ENCODE measurements around the gene CYB5D1.

CYB5D1 gene

DNA sequence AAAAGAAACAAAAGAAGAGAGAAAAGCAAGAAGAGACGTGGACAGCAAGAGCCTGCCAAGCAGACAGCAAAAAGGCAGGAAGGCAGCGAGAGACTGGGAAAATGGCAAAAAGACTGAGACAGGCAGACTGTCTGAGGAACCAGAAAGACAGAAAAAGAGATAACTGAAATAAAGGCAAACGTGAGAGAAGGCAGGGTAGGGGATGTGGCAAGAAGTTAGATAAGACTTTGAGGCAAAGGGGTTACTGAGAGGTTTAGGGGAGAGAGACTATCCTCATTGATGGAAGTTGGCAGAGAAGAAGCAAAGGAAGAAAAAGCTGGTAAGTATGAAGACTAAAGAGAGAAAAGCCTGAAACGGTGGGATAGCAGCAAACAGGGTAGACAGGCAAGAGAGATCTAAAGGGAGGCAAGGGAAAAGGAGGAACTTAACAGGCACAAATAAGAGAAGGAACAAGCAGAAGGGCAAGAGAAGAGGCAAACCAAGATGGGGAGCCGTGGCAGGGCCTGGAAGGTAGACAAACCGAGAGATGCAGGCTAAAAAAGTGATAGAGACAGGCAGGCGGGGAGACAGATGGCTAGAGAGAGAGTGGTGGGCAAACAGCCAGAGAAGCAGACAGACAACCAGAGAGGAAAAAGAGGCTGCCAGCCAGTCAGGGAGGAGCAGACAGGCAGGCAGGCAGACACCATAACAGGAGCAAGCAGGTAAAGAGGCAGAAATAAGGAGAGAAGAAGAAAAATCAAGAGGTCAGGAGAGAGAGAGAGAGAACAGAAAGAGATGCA lies 23.7 kb downstream of the CYB5D1 start:
- H3K27me3 Mint-ChIP-seq: no peaks in the 10 kb centered on the region
- DNase-seq (ENCODE audit: low spot score in 2 of 2): no peak
- H3K4me1 Mint-ChIP-seq: peaks cover 2% of the 10 kb centered on the region
- no peaks in the 10 kb centered on the region for H3K9me3 Mint-ChIP-seq
- H3K4me3 Mint-ChIP-seq: no peak overlapping the region
- ATAC-seq (replicated peaks; ENCODE audit: extremely low read depth, poor library complexity, severe bottlenecking): no peak
- H3K36me3 Mint-ChIP-seq (ENCODE audit: insufficient read depth): peaks cover 9% of the 10 kb centered on the region
- H3K27ac Mint-ChIP-seq (ENCODE audit: low read depth): no peak overlapping the region

- H3K4me3 Mint-ChIP-seq: no peak overlapping the region
- peaks cover 12% of the 10 kb centered on the region for H3K36me3 Mint-ChIP-seq (ENCODE audit: insufficient read depth)
- no peak for ATAC-seq (replicated peaks; ENCODE audit: extremely low read depth, poor library complexity, severe bottlenecking)
Observed at GRCh38 chr17:7882068-7882467, 24.3 kb downstream of the CYB5D1 start.

DNA sequence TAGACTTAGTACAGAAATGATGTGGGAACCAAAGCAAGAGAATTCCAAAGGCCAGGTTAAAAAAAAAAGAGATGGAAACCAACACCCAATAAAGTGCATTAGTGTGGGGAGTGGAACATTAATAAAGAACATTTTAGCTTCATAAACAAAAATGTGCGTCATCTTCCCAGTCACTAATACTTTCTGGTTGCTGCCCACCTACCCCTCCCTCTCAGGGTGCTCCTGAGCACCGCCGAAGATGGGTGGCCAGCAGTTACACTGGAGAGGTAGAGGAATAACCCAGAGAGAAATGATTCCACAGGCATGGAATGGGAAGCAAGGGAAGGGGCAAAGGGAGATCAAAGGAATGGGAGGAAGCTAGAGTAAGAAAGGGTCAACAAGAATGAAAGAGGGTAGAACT lies 24.8 kb downstream of the CYB5D1 start:
- Mint-ChIP-seq H3K9me3 (no peaks in the 10 kb centered on the region), H3K27ac (ENCODE audit: low read depth) (no peak overlapping the region), H3K4me1 (no peaks in the 10 kb centered on the region), H3K4me3 (no peak overlapping the region), H3K27me3 (no peaks in the 10 kb centered on the region), H3K36me3 (ENCODE audit: insufficient read depth) (peaks cover 12% of the 10 kb centered on the region)
- DNase-seq (ENCODE audit: low spot score in 2 of 2): no peak
- ATAC-seq (replicated peaks; ENCODE audit: extremely low read depth, poor library complexity, severe bottlenecking): no peak

More at GRCh38 chr17:7882068-7882467, 24.3 kb downstream of the CYB5D1 start:
- no peak overlapping the region for H3K27ac Mint-ChIP-seq (ENCODE audit: low read depth)
- no peaks in the 10 kb centered on the region for H3K4me1 Mint-ChIP-seq
- H3K27me3 Mint-ChIP-seq: no peaks in the 10 kb centered on the region
- no peaks in the 10 kb centered on the region for H3K9me3 Mint-ChIP-seq
- no peak for DNase-seq (ENCODE audit: low spot score in 2 of 2)

- Mint-ChIP-seq H3K9me3 (no peaks in the 10 kb centered on the region), H3K4me1 (no peaks in the 10 kb centered on the region), H3K27me3 (no peaks in the 10 kb centered on the region), H3K36me3 (ENCODE audit: insufficient read depth) (peaks cover 12% of the 10 kb centered on the region), H3K27ac (ENCODE audit: low read depth) (no peak overlapping the region), H3K4me3 (no peak overlapping the region)
- no peak for DNase-seq (ENCODE audit: low spot score in 2 of 2)
- ATAC-seq (replicated peaks; ENCODE audit: extremely low read depth, poor library complexity, severe bottlenecking): no peak
Observed at GRCh38 chr17:7883781-7884386, 26.1 kb downstream of the CYB5D1 start.

DNA sequence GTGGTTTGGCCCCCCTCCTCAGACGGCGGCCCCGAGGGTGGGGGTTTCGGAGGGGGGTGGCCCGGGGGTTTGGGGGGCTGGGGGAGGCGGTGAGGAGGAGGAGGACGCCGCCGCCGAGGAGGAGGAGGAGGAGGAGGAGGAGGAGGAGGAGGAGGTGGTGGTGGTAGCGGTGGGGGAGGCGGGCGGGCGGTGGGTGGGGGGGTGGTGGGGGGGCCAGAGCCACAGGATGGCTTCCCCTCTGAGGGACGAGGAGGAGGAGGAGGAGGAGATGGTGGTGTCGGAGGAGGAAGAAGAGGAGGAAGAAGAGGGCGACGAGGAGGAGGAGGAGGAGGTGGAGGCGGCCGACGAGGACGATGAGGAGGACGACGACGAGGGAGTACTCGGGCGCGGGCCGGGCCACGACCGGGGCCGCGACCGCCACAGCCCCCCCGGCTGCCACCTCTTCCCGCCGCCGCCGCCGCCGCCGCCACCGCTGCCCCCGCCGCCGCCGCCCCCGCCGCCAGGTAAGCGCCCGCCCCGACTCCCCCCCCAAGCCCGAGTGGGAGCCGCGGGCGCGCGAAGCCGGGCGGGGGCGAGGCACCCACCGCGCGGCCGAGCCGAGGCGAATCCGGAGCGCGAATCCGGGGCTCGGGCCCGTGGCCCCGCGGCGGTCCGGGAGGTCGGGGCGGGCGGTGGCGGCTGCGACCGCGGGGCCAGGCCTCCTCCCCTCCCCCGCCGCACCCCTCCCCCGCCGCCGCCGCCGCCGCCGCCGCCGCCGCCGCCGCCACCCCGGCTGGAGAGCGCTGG lies 27.0 kb downstream of the CYB5D1 start:
- no peak for ATAC-seq (replicated peaks; ENCODE audit: extremely low read depth, poor library complexity, severe bottlenecking)

GRCh38 chr17:7885367-7886226 lies 27.8 kb downstream of the CYB5D1 start:
- ATAC-seq (replicated peaks; ENCODE audit: extremely low read depth, poor library complexity, severe bottlenecking) (no peak), DNase-seq (ENCODE audit: low spot score in 2 of 2) (no peak)
- H3K9me3 Mint-ChIP-seq: no peaks in the 10 kb centered on the region
- H3K27ac Mint-ChIP-seq (ENCODE audit: low read depth): no peak overlapping the region
- peaks cover 6% of the 10 kb centered on the region for H3K4me1 Mint-ChIP-seq
- no peak overlapping the region for H3K4me3 Mint-ChIP-seq
- H3K27me3 Mint-ChIP-seq: no peaks in the 10 kb centered on the region
- H3K36me3 Mint-ChIP-seq (ENCODE audit: insufficient read depth): peaks cover 21% of the 10 kb centered on the region

More for the DNA sequence above, 27.0 kb downstream of the CYB5D1 start:
- H3K9me3 Mint-ChIP-seq: no peaks in the 10 kb centered on the region
- H3K27ac Mint-ChIP-seq (ENCODE audit: low read depth): no peak overlapping the region
- H3K36me3 Mint-ChIP-seq (ENCODE audit: insufficient read depth): peaks cover 16% of the 10 kb centered on the region
- H3K4me1 Mint-ChIP-seq: no peaks in the 10 kb centered on the region
- H3K4me3 Mint-ChIP-seq: no peak overlapping the region
- H3K27me3 Mint-ChIP-seq: no peaks in the 10 kb centered on the region
- no peak for DNase-seq (ENCODE audit: low spot score in 2 of 2)

- peak; percentile 31 to 47 for DNase-seq (ENCODE audit: low spot score in 2 of 2)
- no peaks in the 10 kb centered on the region for H3K27me3 Mint-ChIP-seq
- peak; percentile 8 for ATAC-seq (replicated peaks; ENCODE audit: extremely low read depth, poor library complexity, severe bottlenecking)
- H3K36me3 Mint-ChIP-seq (ENCODE audit: insufficient read depth): peaks cover 30% of the 10 kb centered on the region
- H3K4me1 Mint-ChIP-seq: peaks cover 8% of the 10 kb centered on the region
- no peaks in the 10 kb centered on the region for H3K9me3 Mint-ChIP-seq
- H3K27ac Mint-ChIP-seq (ENCODE audit: low read depth): no peak overlapping the region
- no peak overlapping the region for H3K4me3 Mint-ChIP-seq
Observed at GRCh38 chr17:7886227-7887037, 28.6 kb downstream of the CYB5D1 start.

GRCh38 chr17:7887038-7887481 lies 29.3 kb downstream of the CYB5D1 start:
- Mint-ChIP-seq H3K27ac (ENCODE audit: low read depth) (no peak overlapping the region), H3K4me1 (peaks cover 8% of the 10 kb centered on the region), H3K27me3 (no peaks in the 10 kb centered on the region), H3K36me3 (ENCODE audit: insufficient read depth) (peaks cover 35% of the 10 kb centered on the region), H3K4me3 (no peak overlapping the region), H3K9me3 (no peaks in the 10 kb centered on the region)
- DNase-seq (ENCODE audit: low spot score in 2 of 2): no peak
- ATAC-seq (replicated peaks; ENCODE audit: extremely low read depth, poor library complexity, severe bottlenecking): peak; percentile 40

DNA sequence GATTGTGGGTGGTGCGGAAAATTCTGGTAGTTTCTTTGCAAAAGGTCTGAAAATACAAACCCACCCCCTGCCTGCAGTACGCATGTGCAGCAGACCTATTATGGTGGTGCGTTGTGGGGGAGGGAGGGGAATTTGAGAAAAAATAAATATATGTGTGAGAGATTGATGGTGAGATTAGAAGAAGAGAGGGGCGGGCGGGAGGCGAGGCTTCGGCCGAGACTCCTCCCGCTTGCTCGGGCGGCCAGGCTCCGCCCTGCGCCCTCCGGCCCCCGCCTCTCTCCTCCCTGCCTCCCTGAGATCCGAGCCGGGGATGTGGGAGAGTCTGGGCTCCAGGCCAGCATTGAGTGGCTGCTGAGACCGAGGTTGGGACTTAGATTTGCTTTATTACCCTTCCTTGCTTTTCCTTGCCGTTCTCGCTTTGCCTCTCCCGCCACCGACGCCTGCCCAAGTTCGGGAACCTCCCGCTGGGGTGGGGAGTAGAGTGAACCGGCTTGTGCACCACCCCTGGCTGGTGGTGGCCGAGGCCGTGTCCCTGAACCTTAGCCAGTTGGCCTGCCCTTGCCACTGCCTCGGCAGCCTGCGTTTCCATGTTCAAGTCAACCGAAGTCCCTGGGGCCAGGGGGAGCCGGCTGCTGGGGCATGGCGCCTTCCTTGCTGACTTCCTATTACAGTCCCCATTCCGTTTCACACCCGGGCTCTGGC lies 29.8 kb downstream of the CYB5D1 start:
- ATAC-seq (replicated peaks; ENCODE audit: extremely low read depth, poor library complexity, severe bottlenecking) (peak; percentile 68), DNase-seq (ENCODE audit: low spot score in 2 of 2) (peak; percentile 53 to 83)
- H3K27me3 Mint-ChIP-seq: no peaks in the 10 kb centered on the region
- H3K4me1 Mint-ChIP-seq: peaks cover 8% of the 10 kb centered on the region
- no peak overlapping the region for H3K27ac Mint-ChIP-seq (ENCODE audit: low read depth)
- no peak overlapping the region for H3K4me3 Mint-ChIP-seq
- peaks cover 40% of the 10 kb centered on the region for H3K36me3 Mint-ChIP-seq (ENCODE audit: insufficient read depth)
- no peaks in the 10 kb centered on the region for H3K9me3 Mint-ChIP-seq

GRCh38 chr17:7888184-7888920 lies 30.5 kb downstream of the CYB5D1 start, which contains the start of gene CHD3:
CHD3 (plus strand) TSS chr17:7888789; CDS start chr17:7889001, 212 bp downstream.
- ATAC-seq (replicated peaks; ENCODE audit: extremely low read depth, poor library complexity, severe bottlenecking) (peak; percentile 34), DNase-seq (ENCODE audit: low spot score in 2 of 2) (no peak)
- Mint-ChIP-seq H3K4me1 (peaks cover 8% of the 10 kb centered on the region), H3K36me3 (ENCODE audit: insufficient read depth) (peaks cover 42% of the 10 kb centered on the region), H3K27ac (ENCODE audit: low read depth) (no peak within 1 kb of the TSS), H3K9me3 (no peaks in the 10 kb centered on the region), H3K4me3 (no peak within 1 kb of the TSS), H3K27me3 (no peaks in the 10 kb centered on the region)

Measured in central memory CD8-positive, alpha-beta T cell (primary cell).